ENCODE measurements around the gene IL34. TPM values are rescaled to one million over a fixed set of nuclear protein-coding genes. Genes with fewer than 3 reads are reported as not detected.

IL34 gene
- total RNA-seq, 3 donors from 2014 or later (not counting 1 experiment from before 2014, with no cell fraction given) = 0.48 to 0.54 TPM; not detected in 1

DNA sequence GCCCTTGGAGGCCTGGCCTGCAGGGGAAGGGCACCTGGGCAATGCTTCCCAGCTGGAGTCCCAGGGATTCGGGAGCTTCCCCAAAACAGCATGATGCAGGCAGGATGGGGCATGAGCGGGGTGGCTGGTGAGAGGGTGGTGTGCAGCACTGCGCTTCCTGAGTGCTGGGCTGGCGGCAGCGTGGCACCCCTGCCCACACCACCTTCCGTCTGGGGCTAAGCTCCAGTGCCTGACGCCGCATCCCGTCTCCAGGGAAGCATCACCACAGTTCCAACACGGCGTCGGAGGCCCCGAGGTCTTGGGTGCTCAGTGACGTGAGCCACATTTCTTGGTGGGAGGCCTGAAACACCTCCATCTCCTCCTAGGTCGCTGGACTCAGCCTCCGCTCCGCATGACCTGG, 53.3 kb downstream of the IL34 start:
- DNase-seq = no peak
- intact Hi-C loops (cut with micrococcal nuclease) = no loop called here
- H3K36me3 Mint-ChIP-seq = no peaks in the 10 kb centered on the region

DNA sequence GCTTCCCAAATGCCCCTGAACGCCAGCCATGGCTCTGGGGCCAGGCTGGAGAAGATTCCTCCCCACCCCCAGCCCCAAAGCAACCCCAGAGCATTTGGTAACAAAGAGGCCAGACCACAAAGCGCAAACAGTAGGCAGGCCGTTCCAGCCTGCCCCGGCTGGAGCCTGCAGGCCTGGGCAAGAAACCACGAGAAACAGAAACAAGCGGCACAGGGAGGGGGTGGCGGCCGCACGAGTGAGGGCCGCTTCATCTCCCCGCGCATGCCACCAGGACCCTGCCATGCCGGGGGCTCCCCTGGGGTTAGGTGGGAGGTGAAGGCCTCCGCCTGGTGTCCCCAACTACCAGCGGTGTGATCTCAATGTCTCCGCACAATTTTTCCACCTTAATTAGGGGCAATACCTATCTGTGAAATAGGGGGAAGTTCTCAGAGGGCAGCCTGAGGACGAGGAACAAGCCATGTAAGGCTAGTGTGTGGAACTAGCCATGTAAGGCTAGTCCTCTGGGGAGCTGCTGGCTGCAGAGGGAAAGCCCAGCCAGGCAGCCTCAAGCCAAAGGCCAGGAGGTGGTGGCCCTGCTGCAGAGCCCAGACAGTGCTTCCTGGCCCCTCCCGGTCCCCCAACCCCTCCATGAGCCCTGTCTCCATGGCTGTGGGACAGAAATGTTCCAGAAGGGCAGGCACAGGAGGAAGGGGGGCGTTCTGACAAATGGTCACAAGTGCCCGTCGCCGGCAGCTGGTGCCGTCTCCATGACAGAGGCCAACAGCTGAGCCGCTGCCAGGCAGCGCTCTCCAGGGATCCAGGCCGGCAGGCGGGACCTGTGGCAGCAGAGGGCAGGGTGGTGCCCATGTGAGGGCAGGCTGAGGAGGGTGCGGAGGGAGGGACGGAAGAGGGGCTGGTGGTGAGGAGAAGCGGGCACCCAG, 54.0 kb downstream of the IL34 start:
- ATAC-seq (no peak), DNase-seq (no peak)
- peaks cover 2% of the 10 kb centered on the region for H3K36me3 ChIP-seq (ENCODE audit: control insufficient read depth, insufficient read depth, low read length)
- H3K4me1 ChIP-seq (ENCODE audit: control insufficient read depth, insufficient read depth, low read length) = peaks cover 25% of the 10 kb centered on the region
- peaks cover 0 to 33% of the 10 kb centered on the region in 2 donors for H3K4me1 Mint-ChIP-seq
- H3K27ac ChIP-seq (ENCODE audit: low read length) = no peak overlapping the region
- H3K36me3 Mint-ChIP-seq = no peaks in the 10 kb centered on the region
- no peaks in the 10 kb centered on the region for H3K27me3 ChIP-seq (ENCODE audit: control insufficient read depth, insufficient read depth, low read length)
- H3K9me3 ChIP-seq (ENCODE audit: control insufficient read depth, insufficient read depth, low read length) = no peaks in the 10 kb centered on the region
- H3K4me3 Mint-ChIP-seq = no peak overlapping the region
- 62% methylated on average over 27 of the region's 30 CpGs for WGBS (ENCODE audit: insufficient coverage)
- peak overlapping the region in 1 of 2 donors; percentile 58 for H3K27ac Mint-ChIP-seq
- TF ChIP-seq, protein P1, sequence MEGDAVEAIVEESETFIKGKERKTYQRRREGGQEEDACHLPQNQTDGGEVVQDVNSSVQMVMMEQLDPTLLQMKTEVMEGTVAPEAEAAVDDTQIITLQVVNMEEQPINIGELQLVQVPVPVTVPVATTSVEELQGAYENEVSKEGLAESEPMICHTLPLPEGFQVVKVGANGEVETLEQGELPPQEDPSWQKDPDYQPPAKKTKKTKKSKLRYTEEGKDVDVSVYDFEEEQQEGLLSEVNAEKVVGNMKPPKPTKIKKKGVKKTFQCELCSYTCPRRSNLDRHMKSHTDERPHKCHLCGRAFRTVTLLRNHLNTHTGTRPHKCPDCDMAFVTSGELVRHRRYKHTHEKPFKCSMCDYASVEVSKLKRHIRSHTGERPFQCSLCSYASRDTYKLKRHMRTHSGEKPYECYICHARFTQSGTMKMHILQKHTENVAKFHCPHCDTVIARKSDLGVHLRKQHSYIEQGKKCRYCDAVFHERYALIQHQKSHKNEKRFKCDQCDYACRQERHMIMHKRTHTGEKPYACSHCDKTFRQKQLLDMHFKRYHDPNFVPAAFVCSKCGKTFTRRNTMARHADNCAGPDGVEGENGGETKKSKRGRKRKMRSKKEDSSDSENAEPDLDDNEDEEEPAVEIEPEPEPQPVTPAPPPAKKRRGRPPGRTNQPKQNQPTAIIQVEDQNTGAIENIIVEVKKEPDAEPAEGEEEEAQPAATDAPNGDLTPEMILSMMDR (IDR thresholded peaks at IDR 0.05) = no peak
- no peaks in the 10 kb centered on the region for H3K9me3 Mint-ChIP-seq
- intact Hi-C loops (cut with micrococcal nuclease) = no loop called here
- H3K27me3 Mint-ChIP-seq (ENCODE audit: low read depth in 2 of 2) = no peaks in the 10 kb centered on the region
- H3K4me3 ChIP-seq (ENCODE audit: low read length) = no peak overlapping the region

More for the DNA sequence above, 53.3 kb downstream of the IL34 start:
- ATAC-seq = no peak
- Histone ChIP-seq H3K4me1 (ENCODE audit: control insufficient read depth, insufficient read depth, low read length) (peaks cover 27% of the 10 kb centered on the region), H3K27ac (ENCODE audit: low read length) (no peak overlapping the region), H3K9me3 (ENCODE audit: control insufficient read depth, insufficient read depth, low read length) (no peaks in the 10 kb centered on the region), H3K27me3 (ENCODE audit: control insufficient read depth, insufficient read depth, low read length) (no peaks in the 10 kb centered on the region), H3K36me3 (ENCODE audit: control insufficient read depth, insufficient read depth, low read length) (peaks cover 2% of the 10 kb centered on the region), H3K4me3 (ENCODE audit: low read length) (no peak overlapping the region)
- TF ChIP-seq, protein P1 (IDR thresholded peaks at IDR 0.05) = no peak
- Mint-ChIP-seq H3K4me1 (peaks cover 0 to 35% of the 10 kb centered on the region in 2 donors), H3K9me3 (no peaks in the 10 kb centered on the region), H3K4me3 (no peak overlapping the region), H3K27me3 (ENCODE audit: low read depth in 2 of 2) (no peaks in the 10 kb centered on the region), H3K27ac (no peak overlapping the region)
- 88% methylated on average over 17 of the region's 17 CpGs for WGBS (ENCODE audit: insufficient coverage)

DNA sequence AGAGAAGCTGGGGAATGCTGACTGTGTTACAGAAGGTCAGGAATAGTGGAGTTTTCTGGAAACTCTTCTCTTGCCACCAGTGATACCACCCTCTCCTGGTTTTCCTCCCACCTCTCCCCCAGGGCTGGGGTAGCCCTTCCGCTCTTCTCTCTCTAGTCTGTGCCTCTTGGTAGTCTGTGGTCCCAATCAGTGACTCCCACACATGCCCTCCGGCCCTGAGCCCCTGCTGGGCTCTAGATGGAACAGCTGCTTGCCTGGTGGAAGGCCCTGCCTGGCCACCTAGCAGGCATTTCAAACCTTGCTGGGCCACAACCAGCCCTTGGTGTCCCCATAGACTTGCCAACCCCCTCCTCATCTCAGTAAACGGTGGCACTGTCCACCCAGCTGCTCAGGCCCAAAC, 54.7 kb downstream of the IL34 start:
- no peaks in the 10 kb centered on the region for H3K36me3 Mint-ChIP-seq
- peaks cover 18% of the 10 kb centered on the region for H3K4me1 ChIP-seq (ENCODE audit: control insufficient read depth, insufficient read depth, low read length)
- H3K4me3 ChIP-seq (ENCODE audit: low read length) = no peak overlapping the region
- WGBS (ENCODE audit: insufficient coverage) = 81% methylated on average over 3 of the region's 3 CpGs
- H3K9me3 Mint-ChIP-seq = no peaks in the 10 kb centered on the region
- TF ChIP-seq, protein P1 (IDR thresholded peaks at IDR 0.05) = no peak
- H3K9me3 ChIP-seq (ENCODE audit: control insufficient read depth, insufficient read depth, low read length) = no peaks in the 10 kb centered on the region
- DNase-seq (no peak), ATAC-seq (no peak)
- H3K4me1 Mint-ChIP-seq = peaks cover 0 to 26% of the 10 kb centered on the region in 2 donors
- peak overlapping the region in 1 of 2 donors; percentile 58 for H3K27ac Mint-ChIP-seq
- H3K4me3 Mint-ChIP-seq = no peak overlapping the region
- H3K36me3 ChIP-seq (ENCODE audit: control insufficient read depth, insufficient read depth, low read length) = peaks cover 2% of the 10 kb centered on the region
- H3K27ac ChIP-seq (ENCODE audit: low read length) = no peak overlapping the region
- intact Hi-C loops (cut with micrococcal nuclease) = no loop called here
- H3K27me3 ChIP-seq (ENCODE audit: control insufficient read depth, insufficient read depth, low read length) = no peaks in the 10 kb centered on the region
- H3K27me3 Mint-ChIP-seq (ENCODE audit: low read depth in 2 of 2) = no peaks in the 10 kb centered on the region

Data from natural killer cell (primary cell).